ENCODE data around the gene FBLL1.

The FBLL1 gene

GRCh38 chr5:168552146-168552545 lies 23.0 kb downstream of the FBLL1 start:
- TF ChIP-seq, protein P1, sequence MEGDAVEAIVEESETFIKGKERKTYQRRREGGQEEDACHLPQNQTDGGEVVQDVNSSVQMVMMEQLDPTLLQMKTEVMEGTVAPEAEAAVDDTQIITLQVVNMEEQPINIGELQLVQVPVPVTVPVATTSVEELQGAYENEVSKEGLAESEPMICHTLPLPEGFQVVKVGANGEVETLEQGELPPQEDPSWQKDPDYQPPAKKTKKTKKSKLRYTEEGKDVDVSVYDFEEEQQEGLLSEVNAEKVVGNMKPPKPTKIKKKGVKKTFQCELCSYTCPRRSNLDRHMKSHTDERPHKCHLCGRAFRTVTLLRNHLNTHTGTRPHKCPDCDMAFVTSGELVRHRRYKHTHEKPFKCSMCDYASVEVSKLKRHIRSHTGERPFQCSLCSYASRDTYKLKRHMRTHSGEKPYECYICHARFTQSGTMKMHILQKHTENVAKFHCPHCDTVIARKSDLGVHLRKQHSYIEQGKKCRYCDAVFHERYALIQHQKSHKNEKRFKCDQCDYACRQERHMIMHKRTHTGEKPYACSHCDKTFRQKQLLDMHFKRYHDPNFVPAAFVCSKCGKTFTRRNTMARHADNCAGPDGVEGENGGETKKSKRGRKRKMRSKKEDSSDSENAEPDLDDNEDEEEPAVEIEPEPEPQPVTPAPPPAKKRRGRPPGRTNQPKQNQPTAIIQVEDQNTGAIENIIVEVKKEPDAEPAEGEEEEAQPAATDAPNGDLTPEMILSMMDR (conservative IDR thresholded peaks at IDR 0.05; ENCODE audit: low read depth, low read length): no peak
- no peak overlapping the region for H3K4me3 ChIP-seq (ENCODE audit: low read length)

DNA sequence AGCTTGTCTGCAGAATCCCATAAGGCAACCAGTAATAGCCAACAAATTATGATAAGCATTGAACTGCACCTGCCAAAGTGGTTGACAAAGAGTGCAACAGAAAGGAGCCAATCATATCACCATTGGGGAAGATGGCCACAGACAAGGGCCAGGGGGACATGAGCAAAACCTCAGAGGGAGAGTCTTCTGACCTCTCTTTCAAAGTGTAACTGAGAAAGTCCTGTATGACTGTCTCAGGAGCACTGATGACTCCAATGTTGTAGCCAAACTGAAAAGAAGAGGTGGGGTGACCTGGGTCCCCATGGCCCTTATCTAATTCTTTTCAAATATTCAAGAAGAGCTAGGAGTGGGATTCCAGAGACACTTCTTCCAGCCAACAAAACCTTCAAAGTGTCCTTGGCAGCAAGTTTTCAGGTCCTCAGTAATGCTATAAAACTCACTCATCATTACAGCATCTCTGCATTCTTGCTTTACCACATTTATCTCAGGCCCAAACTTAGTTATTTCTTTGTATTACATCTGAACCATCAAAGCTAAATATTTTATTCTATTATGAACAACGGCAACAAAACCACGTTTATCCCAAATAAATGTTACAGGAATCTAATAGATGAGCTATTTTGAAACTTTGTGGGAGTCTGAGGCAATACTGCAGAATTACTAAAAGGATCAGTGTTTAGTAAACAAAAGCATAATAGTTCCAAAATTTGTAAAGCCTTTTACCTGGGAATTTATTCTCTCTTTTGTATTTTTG lies 24.4 kb downstream of the FBLL1 start:
- H3K4me3 ChIP-seq (ENCODE audit: low read length): no peak overlapping the region
- TF ChIP-seq, protein P1 (conservative IDR thresholded peaks at IDR 0.05; ENCODE audit: low read depth, low read length): no peak
- DNase-seq (ENCODE audit: low read depth): no peak

More at GRCh38 chr5:168552146-168552545, 23.0 kb downstream of the FBLL1 start:
- peak; percentile 100 for DNase-seq (ENCODE audit: low read depth)

GRCh38 chr5:168557389-168557788 lies 28.3 kb downstream of the FBLL1 start:
- no peak for DNase-seq (ENCODE audit: low read depth)
- H3K4me3 ChIP-seq (ENCODE audit: low read length): no peak overlapping the region
- TF ChIP-seq, protein P1 (conservative IDR thresholded peaks at IDR 0.05; ENCODE audit: low read depth, low read length): no peak

DNA sequence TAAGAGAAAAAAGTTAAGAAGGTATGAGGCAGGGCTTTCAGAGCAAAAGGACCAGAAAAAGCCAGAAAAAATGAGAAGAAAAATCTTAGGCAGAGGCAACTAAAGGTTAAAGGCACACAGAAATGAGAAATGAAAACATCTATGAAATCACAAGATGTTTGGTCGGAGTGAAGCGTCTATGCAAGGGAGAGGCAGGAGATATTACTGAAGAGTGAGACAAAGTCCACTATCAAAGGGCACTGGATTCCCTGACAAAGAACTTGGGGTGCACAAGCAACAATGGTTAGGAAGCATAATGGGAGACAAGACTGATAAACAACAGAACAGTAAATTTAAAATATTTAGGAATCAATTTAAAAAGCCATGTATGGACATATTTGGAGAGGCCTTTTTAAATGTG lies 33.2 kb downstream of the FBLL1 start:
- no peak for DNase-seq (ENCODE audit: low read depth)
- H3K4me3 ChIP-seq (ENCODE audit: low read length): no peak overlapping the region
- TF ChIP-seq, protein P1 (conservative IDR thresholded peaks at IDR 0.05; ENCODE audit: low read depth, low read length): no peak

DNA sequence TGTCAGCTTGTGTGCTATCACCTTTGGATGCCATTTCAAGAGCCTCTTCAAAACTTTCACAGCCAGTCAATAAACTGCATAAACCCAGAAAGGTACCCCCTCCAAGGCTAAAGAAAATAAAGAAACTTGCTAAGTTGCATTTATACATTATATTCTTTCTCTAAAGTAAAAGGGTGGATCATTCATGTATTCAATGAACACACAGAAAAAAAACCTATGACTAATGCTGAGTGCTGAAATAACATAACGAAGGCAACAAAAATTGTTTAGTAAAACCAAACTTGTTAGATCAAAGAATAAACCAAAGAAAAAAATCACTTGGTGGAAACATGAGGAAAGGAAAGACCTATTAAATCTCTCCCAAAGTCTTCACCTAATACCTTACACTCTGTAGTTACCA lies 34.9 kb downstream of the FBLL1 start:
- DNase-seq (ENCODE audit: low read depth): no peak
- TF ChIP-seq, protein P1 (conservative IDR thresholded peaks at IDR 0.05; ENCODE audit: low read depth, low read length): no peak
- no peak overlapping the region for H3K4me3 ChIP-seq (ENCODE audit: low read length)

DNA sequence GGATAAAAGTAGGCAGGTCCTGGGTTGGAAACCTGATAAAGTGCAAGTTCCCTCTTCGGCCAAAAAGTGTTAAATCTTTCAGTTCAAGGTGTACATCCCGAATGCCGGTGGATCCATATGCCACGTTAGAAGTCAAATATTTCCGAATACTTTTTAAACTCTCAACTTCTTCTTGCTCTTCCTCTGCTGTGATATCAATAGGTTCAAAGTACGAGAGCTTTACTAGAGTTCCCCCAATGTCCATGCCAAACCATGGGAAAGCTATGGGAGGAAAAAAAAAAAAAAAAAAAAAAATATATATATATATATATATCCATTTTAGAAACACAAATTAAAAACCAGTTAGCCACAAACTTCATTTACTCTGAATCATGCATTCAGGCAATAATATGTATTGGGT lies 39.6 kb downstream of the FBLL1 start:
- TF ChIP-seq, protein P1 (conservative IDR thresholded peaks at IDR 0.05; ENCODE audit: low read depth, low read length): no peak
- no peak overlapping the region for H3K4me3 ChIP-seq (ENCODE audit: low read length)
- no peak for DNase-seq (ENCODE audit: low read depth)

Measured in retinal pigment epithelial cell (primary cell).